GM21526 (cell line): Measurements from ENCODE around the gene PPM1H.
"Not testable (repeated sequence)": the region's sequence is repeated elsewhere in the genome, so short reads cannot be mapped to it uniquely, and the experiment has no call there.

Source experiments
- ATAC-seq: cut with Tn5 transposase; IDR thresholded peaks from one replicate; pipeline ENCODE4 v1.9.1; 2021; ENCODE audit warnings: moderate library complexity; ENCODE audit not compliant: unreplicated experiment, low FRiP score

PPM1H gene

GRCh38 chr12:62947364-62947763 lies 12.4 kb upstream of the PPM1H start:
- ATAC-seq: no peak

GRCh38 chr12:62943779-62944395 lies 8.9 kb upstream of the PPM1H start:
- ATAC-seq: no peak

GRCh38 chr12:62942316-62942715 lies 7.4 kb upstream of the PPM1H start:
- not testable (repeated sequence) for ATAC-seq

DNA sequence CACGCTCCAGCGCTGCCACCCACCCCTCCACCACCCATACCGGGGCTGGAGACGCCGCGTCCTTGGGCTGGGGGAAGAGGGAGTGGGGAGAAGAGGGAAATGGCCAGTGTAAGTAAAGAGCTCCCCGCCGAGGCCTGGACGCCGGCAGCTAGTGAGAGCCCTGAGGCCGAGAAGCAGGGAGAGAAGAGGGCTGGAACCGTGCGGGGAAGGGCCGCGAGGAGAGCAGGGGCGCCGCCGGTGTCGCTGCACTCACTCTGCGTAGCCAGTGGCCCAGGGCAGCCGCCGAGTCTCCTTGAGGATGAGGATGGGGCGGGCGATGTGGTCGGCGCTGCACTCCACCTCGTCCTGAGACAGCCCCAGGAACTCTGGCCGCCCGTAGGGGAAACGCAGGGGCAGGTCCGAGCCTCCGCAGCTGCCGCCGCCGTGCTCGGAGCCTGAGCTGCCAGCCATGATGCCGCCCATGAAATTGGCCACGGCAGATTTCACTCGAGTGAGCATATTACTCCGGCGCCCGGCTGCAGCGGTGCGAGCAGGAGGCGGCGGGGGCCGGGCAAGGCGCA lies 631 bp downstream of the PPM1H start:
- ATAC-seq: peak; percentile 42

GRCh38 chr12:62933602-62934238 lies 1.2 kb downstream of the PPM1H start:
- no peak for ATAC-seq

DNA sequence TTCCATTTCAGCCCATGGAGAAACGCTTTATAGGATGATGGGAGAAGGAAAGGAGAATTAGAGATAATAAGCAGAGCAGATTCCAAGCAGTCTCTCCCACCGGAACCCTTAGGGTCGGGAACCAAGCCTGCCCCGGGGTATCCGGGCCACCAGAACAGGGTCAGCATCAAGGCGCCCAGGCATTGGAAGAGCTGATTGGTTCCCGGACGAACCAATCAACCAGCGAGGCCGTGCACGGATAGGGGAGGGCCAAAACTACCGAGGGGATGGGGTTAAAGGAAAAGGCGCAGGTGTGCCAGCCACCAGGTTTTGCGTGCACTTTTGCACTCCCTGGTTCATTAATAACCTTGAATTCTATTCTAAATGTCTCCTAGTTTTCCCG lies 1.7 kb downstream of the PPM1H start:
- ATAC-seq: no peak

- ATAC-seq: no peak
Observed at GRCh38 chr12:62931477-62931876, 3.5 kb downstream of the PPM1H start.

DNA sequence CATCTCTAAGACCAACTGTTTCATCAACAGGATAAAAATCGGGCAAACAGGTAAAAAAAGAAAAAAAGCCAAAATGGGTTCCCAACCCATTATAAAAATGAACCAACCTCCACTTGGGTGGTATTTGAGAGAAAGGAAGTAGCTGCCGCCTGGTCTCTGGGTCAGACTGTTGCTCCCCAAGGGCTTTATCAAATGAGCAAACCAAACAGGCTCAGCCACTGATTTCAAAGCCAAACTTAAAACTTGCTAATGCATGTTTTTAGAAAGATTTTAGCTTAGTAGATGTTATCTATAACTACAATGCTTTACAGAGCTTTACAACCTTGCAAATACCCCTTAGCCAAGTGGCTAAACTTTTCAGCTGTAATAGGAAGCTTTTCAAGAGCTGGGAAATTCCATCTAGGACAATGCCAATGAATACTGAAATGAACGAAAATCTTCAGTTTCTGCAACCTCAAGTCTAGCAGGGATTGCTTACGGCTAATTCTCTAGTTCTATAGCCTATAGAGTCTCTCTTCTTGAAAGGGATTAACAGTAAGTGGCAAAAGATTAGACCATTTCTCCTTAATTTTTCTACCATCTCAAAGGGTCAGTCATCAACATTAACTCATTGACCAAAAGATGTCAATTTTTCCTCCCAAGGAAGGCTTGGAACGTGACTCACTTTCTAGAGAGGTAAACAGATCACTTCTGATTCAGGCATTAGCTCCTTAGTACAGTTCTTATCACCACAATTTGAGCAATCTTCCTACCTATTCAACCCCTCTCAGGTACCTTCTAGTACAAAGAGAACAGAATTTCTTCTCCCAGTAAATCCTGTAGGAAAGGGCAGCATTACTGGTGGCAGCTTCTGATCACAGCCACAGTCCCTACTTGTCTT lies 4.2 kb downstream of the PPM1H start:
- ATAC-seq: no peak

DNA sequence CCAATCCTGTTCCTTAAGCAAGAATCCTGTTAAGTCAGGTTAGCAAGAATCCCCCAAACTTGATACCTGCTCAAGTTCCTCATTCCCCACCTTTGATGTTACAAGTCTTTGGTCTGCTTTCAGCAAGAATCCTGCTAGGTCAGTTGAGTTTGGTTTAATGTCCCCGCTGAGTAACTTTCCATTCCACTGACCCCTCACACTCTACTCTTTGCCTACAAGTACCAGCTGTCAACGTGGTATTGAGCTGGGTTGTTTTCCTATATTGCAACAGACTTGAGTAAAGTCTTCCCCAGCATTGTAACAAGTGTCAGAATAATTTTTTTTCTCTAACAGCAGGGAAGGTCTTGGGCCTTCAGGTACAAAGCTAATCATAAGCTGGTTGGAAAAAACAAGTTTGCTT lies 6.3 kb downstream of the PPM1H start:
- no peak for ATAC-seq

DNA sequence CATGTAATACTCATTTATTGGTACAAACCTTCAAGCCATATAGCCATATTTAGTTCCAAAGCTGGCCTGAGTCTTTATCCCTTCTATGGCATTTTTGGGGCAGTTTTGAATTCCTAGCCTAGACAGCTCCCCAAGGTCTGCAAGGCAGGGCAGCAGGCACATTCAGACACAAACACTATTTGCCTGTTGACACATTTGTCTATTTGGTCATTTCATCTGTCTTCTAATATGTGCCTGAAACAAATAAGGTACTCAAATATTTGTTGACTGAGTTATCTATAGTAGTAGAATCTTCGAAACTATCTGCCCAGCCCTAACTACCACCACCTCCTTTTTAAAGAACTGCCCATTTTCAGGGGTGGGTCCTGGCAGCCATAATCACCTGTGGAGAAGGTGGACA lies 9.3 kb downstream of the PPM1H start:
- ATAC-seq: no peak

GRCh38 chr12:62924084-62924483 lies 10.9 kb downstream of the PPM1H start:
- no peak for ATAC-seq

GRCh38 chr12:62922539-62922938 lies 12.4 kb downstream of the PPM1H start:
- no peak for ATAC-seq

DNA sequence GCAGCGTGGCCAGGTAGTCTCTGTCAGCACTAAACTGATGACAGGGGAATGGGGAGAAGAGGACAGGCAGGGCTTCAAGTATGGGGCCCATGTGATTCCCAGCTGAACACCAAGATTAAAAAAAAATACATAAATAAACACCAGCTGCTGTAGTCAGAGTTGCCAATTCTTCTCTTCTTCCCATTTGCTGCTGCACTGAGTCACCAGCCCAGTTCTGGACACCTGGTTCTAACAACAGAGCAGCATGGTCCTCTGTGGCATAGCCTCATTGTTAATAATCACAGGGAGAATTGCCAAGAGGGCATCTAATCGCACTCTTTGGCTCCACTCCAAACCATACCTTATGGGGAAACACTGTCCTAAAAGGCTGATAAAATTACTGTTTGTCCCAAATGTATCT lies 15.1 kb downstream of the PPM1H start:
- no peak for ATAC-seq

DNA sequence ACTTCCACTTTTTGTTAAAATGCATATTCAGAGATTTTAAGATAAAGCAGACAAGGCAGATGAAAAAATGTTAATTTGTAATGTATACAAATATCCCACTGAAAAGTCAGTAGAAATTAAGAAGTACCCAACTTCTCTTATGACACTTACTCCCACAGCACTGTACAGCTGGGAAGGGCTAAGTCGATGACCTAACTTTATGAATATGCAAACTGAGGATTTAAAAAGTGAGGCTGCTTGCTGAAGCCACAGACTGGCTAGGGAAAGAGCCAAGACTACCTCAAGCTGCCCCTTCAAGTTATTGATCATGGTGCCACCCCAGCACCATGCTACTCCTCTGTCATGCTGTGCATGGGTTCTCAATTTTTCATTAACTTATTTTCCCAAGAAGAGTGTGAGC lies 17.0 kb downstream of the PPM1H start:
- no peak for ATAC-seq

DNA sequence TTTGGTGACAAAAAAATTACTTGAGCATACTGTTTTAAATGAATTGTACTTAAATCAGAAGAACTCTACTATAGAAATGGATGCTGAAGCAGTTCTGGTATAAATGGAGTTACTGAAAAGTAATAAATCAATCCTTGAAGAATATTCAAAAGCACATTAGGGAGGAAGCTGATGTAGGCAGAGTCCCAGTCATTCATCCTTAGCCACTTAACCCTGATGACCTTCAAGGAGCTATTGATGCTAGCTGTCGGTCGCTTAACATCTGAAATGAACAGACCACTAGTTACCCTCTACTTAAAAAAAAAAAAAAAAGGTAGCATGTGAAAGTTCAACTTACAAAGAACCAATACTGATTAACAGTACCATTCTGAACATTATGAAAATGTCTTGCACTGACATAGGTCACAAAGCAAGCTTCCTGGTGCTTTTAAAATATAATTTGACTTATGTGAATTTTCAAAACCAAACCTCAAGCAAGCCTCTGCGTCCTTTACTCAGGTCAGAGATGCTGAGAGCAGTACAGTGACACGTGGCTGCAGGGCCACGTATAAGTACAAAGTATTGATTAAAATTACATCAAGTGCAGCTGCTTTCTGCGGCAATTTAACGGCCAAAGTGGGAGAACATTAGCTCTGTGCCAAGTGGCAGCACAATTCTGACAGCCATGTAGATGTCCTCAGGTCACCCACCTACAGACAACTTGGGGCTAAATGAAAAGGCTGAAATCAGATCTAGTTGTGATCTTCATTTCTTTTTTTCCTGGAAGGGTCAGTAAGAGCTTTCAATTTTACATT lies 18.1 kb downstream of the PPM1H start:
- no peak for ATAC-seq

DNA sequence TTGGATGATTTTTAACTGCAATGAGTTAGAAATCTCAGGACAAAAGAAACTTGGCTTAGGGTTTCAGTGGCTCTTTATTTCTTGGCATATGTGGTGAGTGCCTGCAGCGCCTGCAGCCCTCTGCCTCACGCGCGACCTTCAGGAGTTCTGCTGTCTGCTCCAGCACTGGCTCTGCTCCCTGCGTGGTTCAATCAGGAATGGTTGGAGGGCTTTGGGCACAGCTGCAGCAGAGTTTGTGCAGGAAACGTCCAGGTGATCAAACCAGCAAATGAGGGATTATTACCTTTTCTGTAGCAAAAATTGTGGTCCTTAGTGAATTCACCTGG lies 19.8 kb downstream of the PPM1H start:
- no peak for ATAC-seq

DNA sequence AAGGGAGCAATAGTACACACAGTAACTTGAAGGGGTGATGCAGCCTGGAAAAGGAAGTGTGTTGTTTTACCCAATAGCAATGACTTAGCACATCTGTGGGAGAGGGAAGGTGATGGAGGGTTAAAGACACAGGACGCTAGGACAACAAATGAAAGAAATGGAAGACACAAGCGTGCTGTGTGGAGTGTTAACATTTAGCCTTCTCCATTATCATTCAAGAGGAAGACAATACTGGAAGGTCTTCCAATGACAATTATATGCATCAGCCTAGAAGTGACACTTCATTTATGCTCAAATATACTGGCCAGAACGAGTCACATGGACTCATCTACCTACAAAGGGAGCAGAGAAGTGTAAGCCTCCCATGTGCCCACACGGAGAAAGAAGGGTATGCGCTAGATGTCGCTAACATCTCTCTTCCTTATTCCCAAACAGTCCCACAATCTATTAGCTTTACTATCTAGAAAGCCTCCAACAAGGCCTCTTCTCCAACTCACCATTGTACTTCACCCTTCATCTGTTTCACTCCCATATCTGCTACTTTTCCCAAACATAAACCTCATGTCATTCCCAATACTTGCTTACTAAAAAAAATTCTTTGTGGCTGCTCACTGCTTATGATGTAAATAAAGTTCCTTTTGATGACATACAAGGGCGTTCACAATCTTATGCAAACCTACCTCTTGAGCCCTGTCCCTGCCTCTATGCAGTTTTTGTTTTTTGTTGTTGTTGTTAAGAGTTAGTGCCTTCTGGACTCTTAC lies 20.3 kb downstream of the PPM1H start:
- no peak for ATAC-seq

DNA sequence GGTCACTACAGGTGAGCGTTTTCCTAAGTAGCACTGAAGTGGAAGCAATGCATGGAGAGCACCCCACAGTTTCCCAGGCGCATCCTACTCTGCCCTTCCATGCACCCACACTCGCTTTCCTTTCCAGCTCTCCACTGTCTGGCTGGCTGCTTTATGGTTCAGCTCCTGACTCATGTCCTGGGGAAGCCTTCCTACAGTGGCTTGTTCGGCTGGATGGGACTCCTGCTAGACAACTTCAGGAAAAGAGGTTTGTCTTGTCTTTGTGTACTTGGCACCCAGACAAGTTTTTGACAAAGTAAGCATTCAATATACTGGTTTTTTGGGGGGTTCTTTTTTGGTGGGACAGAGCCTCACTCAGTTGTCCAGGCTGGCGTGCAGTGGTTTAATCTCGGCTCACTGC lies 21.6 kb downstream of the PPM1H start:
- no peak for ATAC-seq

- no peak for ATAC-seq
Observed at GRCh38 chr12:62912644-62913043, 22.3 kb downstream of the PPM1H start.

- ATAC-seq: no peak
Observed at GRCh38 chr12:62911286-62911685, 23.7 kb downstream of the PPM1H start.
